K562 (cell line): Measurements from ENCODE around the gene WDR70. TPM values are rescaled to one million over a fixed set of nuclear protein-coding genes. Genes with fewer than 3 reads are reported as not detected.
"Not testable (repeated sequence)": the region's sequence is repeated elsewhere in the genome, so short reads cannot be mapped to it uniquely, and the experiment has no call there.

Experiments
- ATAC-seq: fragments of 200-7000 bp; cut with Tn5 transposase; 3 replicates; pipeline ENCODE4 v1.9.1; 2020; ENCODE audit warnings: moderate library complexity
- BruUV-seq: library from RNA; stranded (reverse); fragments of 400-500 nt; replicated peaks from 2 replicates; lab custom pipeline; 2021; lab: Mats Ljungman, UMichigan
- CTCF ChIA-PET: fragments of 300-600 bp; formaldehyde crosslinking; extraction: SDS; loops from one replicate; lab custom pipeline; 2021; ENCODE audit warnings: low intra/inter-chr PET ratio; lab: Yijun Ruan, JAX
- POLR2A ChIA-PET: fragments of 300-600, 350-650 bp; sonication (Branson Sonifier 250); formaldehyde crosslinking; extraction: SDS; loops from one replicate; lab custom pipeline; 2021; ENCODE audit warnings: antibody characterized with exemption, inconsistent platforms; lab: Yijun Ruan, JAX
- DNase-seq, 4 experiments: peaks; one replicate each; pipeline versions ENCODE4 v3.0.0 to v3.0.0-alpha.2; 2011 to 2018; ENCODE audit warnings: low spot score in 3 of 4, mixed read lengths in 3 of 4; ENCODE audit errors: extremely low read depth in 1 of 4
- FAIRE-seq: peaks from 2 replicates; lab custom pipeline; 2011; peaks lifted over from hg19 to GRCh38; lab: Jason Lieb, UNC
- H2AFZ ChIP-seq: 2 replicates; pipeline ENCODE4 v1.6.0; 2011; ENCODE audit warnings: low read depth, low read length, control low read depth, inconsistent platforms
- H3K27ac ChIP-seq: fragments of 200-600 bp; 3 replicates; pipeline ENCODE4 v1.8.0; 2011; ENCODE audit warnings: low read depth, mild to moderate bottlenecking, control low read depth, inconsistent platforms, low read length, moderate library complexity, mixed read lengths; ENCODE audit errors: extremely low read depth
- H3K27me3 ChIP-seq, 2 experiments: fragments of 300-600 bp in 1 of 2; 2 replicates in 1 of 2; 3 replicates in 1 of 2; pipeline versions ENCODE4 v1.6.0 to v1.8.0; 2011; ENCODE audit warnings: inconsistent platforms in 2 of 2, low read length in 2 of 2, mild to moderate bottlenecking in 1 of 2, mixed read lengths in 1 of 2, moderate library complexity in 1 of 2; ENCODE audit not compliant: control insufficient read depth in 2 of 2, insufficient read depth in 2 of 2
- H3K36me3 ChIP-seq: fragments of 300-600 bp; 3 replicates; pipeline ENCODE4 v1.8.0; 2011; ENCODE audit warnings: mild to moderate bottlenecking, low read length, inconsistent platforms; ENCODE audit not compliant: control insufficient read depth, insufficient read depth
- H3K4me1 ChIP-seq, 2 experiments: fragments of 200-600 bp in 1 of 2; replicated peaks in 1 of 2; 2 replicates in 1 of 2; 3 replicates in 1 of 2; pipeline versions ENCODE4 v1.5.1 to v1.8.0; 2011; ENCODE audit warnings: inconsistent platforms in 2 of 2, low read length in 2 of 2, mild to moderate bottlenecking in 1 of 2, mixed read lengths in 1 of 2, moderate library complexity in 1 of 2; ENCODE audit not compliant: control insufficient read depth in 2 of 2, insufficient read depth in 2 of 2
- H3K4me2 ChIP-seq: 2 replicates; pipeline ENCODE4 v1.6.1; 2011; ENCODE audit warnings: low read length, control low read depth, inconsistent platforms, mixed read lengths; ENCODE audit not compliant: insufficient read depth
- H3K4me3 ChIP-seq: fragments of 200-600 bp; sonication (generic), shearing (Covaris generic); 2 replicates; pipeline ENCODE4 v1.5.1; 2016; ENCODE audit warnings: control low read depth, inconsistent platforms
- H3K79me2 ChIP-seq: fragments of 200-600 bp; 3 replicates; pipeline ENCODE4 v1.8.0; 2011; ENCODE audit warnings: low read length, inconsistent platforms; ENCODE audit not compliant: control insufficient read depth, insufficient read depth
- H3K9ac ChIP-seq, 2 experiments: 2 replicates each; pipeline versions ENCODE4 v1.6.0 to v1.6.1; 2011; ENCODE audit warnings: low read depth in 2 of 2, low read length in 2 of 2, control low read depth in 1 of 2, inconsistent platforms in 1 of 2, mild to moderate bottlenecking in 1 of 2, mixed read lengths in 1 of 2; ENCODE audit not compliant: insufficient read depth in 1 of 2
- H3K9me1 ChIP-seq: one replicate; pipeline ENCODE4 v1.6.0; 2011; ENCODE audit warnings: inconsistent platforms, mild to moderate bottlenecking, low read length, moderate library complexity; ENCODE audit not compliant: control insufficient read depth, insufficient read depth
- H3K9me3 ChIP-seq: replicated peaks from 2 replicates; pipeline ENCODE4 v1.5.1; 2011; ENCODE audit warnings: low read depth, low read length, inconsistent platforms; ENCODE audit not compliant: control insufficient read depth, insufficient read depth
- H4K20me1 ChIP-seq: replicated peaks from 2 replicates; pipeline ENCODE4 v1.6.1; 2011; ENCODE audit warnings: low read length, inconsistent platforms, mixed read lengths; ENCODE audit not compliant: control insufficient read depth, insufficient read depth
- ATF3 ChIP-seq, 2 experiments: fragments of 450-650 bp in 1 of 2; sonication (generic) in 1 of 2; formaldehyde crosslinking in 1 of 2; IDR thresholded peaks in 1 of 2; conservative IDR thresholded peaks in 1 of 2; 2 replicates each; pipeline versions ENCODE4 v1.6.1 to v1.8.1; 2016 to 2023; ENCODE audit warnings: mild to moderate bottlenecking in 2 of 2, moderate library complexity in 2 of 2, inconsistent platforms in 1 of 2, missing genetic modification reagents in 1 of 2
- NCOA6 ChIP-seq: fragments of 450-650 bp; IDR thresholded peaks from 2 replicates; pipeline ENCODE4 v1.6.1; 2017; ENCODE audit warnings: mild to moderate bottlenecking
- WGBS: fragments of 100-300 bp; shearing (Covaris generic); methylation state at CpG from one replicate; pipeline ENCODE4 v1.1.6; 2016; ENCODE audit warnings: low coverage, mixed read lengths; ENCODE audit not compliant: insufficient coverage; ENCODE audit errors: missing lambda C conversion rate; 5-methylcytosine and 5-hydroxymethylcytosine counted together
- in situ Hi-C: fragments of 300-500 bp; cut with MboI; formaldehyde crosslinking; loops from 4 replicates; pipeline ENCODE4 v1.15.0; 2018; ENCODE audit warnings: inconsistent platforms, mixed read lengths
- intact Hi-C: fragments of 100-400 bp; cut with micrococcal nuclease; formaldehyde crosslinking; loops from 2 replicates; pipeline ENCODE4 v1.14.2; 2022
- polyA plus RNA-seq, 8 experiments: library from polyadenylated mRNA; depleted of rRNA in 4 of 8; stranded (reverse) in 5 of 8; unstranded in 3 of 8; fragments of >200 nt; fragmentation: Nextera tagmentation in 2 of 8; fragmentation: Illumina TruSeq in 1 of 8; extraction: Ambion mirVana in 2 of 8; extraction: Trizol in 1 of 8; gene quantifications; 2 replicates each; pipeline versions ENCODE4 v1.2.1 to v1.2.3, GENCODE V29; 2011 to 2014; ENCODE audit warnings: inconsistent platforms in 1 of 8, missing spikeins in 1 of 8
- total RNA-seq, 7 experiments: library from RNA; depleted of rRNA in 6 of 7; stranded (reverse); fragments of >200 nt in 6 of 7; fragmentation: Illumina TruSeq in 2 of 7; extraction: Trizol in 2 of 7; gene quantifications; 2 replicates each; pipeline versions ENCODE4 v1.2.1 to v1.2.3, GENCODE V29; 2011 to 2021; ENCODE audit warnings: low replicate concordance in 1 of 7

The WDR70 gene
- total and polyA plus RNA-seq, 9 of the 15 experiments (the other 6 are each of a cell fraction or from before 2014, with no cell fraction given), result 16.8 to 46.6 (median 38.8) TPM

- Histone ChIP-seq H3K9me1 (no peaks in the 10 kb centered on the region), H3K4me2 (no peak overlapping the region), H3K27ac (no peak overlapping the region), H3K9me3 (no peaks in the 10 kb centered on the region), H3K9ac (no peak overlapping the region), H3K79me2 (no peaks in the 10 kb centered on the region), H2AFZ (no peak overlapping the region), H3K4me1 (no peaks in the 10 kb centered on the region), H3K4me3 (no peak overlapping the region), H3K36me3 (peaks cover 4% of the 10 kb centered on the region; the same call in 2 of the 3 replicates), H4K20me1 (no peaks in the 10 kb centered on the region), H3K27me3 (no peaks in the 10 kb centered on the region)
- BruUV-seq, result no TSS peak
- FAIRE-seq (no peak), DNase-seq (no peak), ATAC-seq (no peak)
- ChIA-PET POLR2A (no interaction called here), CTCF (no interaction called here)
- in situ Hi-C loops (no loop called here), intact Hi-C loops (no loop called here)
- WGBS, result 90% methylated on average over 2 of the region's 2 CpGs
- TF ChIP-seq ATF3 (IDR thresholded peaks at IDR 0.05) (0 out of 2 replicates have a peak, but pooled peaks have one; percentile 18), ATF3 (CRISPR knock-in tag; conservative IDR thresholded peaks at IDR 0.05) (no peak), NCOA6 (no peak)
These were observed 58.6 kb downstream of the WDR70 start for GRCh38 chr5:37437711-37438110.

GRCh38 chr5:37445783-37446182, 66.7 kb downstream of the WDR70 start:
- BruUV-seq, H3K4me1 ChIP-seq, in situ Hi-C loops: not testable (repeated sequence)

More at GRCh38 chr5:37445783-37446182, 66.7 kb downstream of the WDR70 start:
- POLR2A ChIA-PET, H3K4me2 ChIP-seq, H3K79me2 ChIP-seq, intact Hi-C loops, H2AFZ ChIP-seq, H4K20me1 ChIP-seq, H3K9me1 ChIP-seq, H3K36me3 ChIP-seq, FAIRE-seq, H3K27me3 ChIP-seq, H3K27ac ChIP-seq, H3K4me3 ChIP-seq, ATAC-seq, CTCF ChIA-PET, DNase-seq, H3K9ac ChIP-seq, H3K9me3 ChIP-seq: not testable (repeated sequence)
- 100% methylated on average over 2 of the region's 3 CpGs for WGBS
